Right atrium auricular region (tissue), 2 donors: ENCODE measurements around the gene MRPL41. TPM values are rescaled to one million over a fixed set of nuclear protein-coding genes. Genes with fewer than 3 reads are reported as not detected.
"Not testable (repeated sequence)": the region's sequence is repeated elsewhere in the genome, so short reads cannot be mapped to it uniquely, and the experiment has no call there.

Experiments used
- DNase-seq: peaks from one replicate; pipeline ENCODE4 v3.0.0-alpha.2; 2019; ENCODE audit warnings: low spot score
- H3K27ac ChIP-seq, 2 donors: fragments of 200-600 bp; sonication (generic); 1 replicate in 1 of 2; 2 replicates in 1 of 2; pipeline ENCODE4 v1.5.1; 2016 to 2019
- H3K27me3 ChIP-seq, 2 donors: fragments of 200-600 bp; sonication (generic); one replicate each; pipeline versions ENCODE4 v1.5.1 to v1.6.0; 2017 to 2019
- H3K36me3 ChIP-seq: fragments of 200-600 bp; sonication (generic); one replicate; pipeline ENCODE4 v1.5.1; 2016
- H3K4me1 ChIP-seq, 2 donors: fragments of 200-600 bp; sonication (generic); one replicate each; pipeline versions ENCODE4 v1.5.1 to v1.6.0; 2017 to 2019
- H3K4me3 ChIP-seq, 2 donors: fragments of 200-600 bp; sonication (generic); 1 replicate in 1 of 2; 2 replicates in 1 of 2; pipeline ENCODE4 v1.5.1; 2017 to 2019; ENCODE audit warnings: mild to moderate bottlenecking in 1 of 2, moderate library complexity in 1 of 2
- H3K9me3 ChIP-seq, 2 donors: fragments of 200-600 bp; sonication (generic); one replicate each; pipeline ENCODE4 v1.5.1; 2019
- total RNA-seq, 2 donors: library from RNA; depleted of rRNA; stranded (reverse); fragments of >200 nt; gene quantifications; one replicate each; pipeline ENCODE4 v1.1.0, GENCODE V29; 2016
- TF ChIP-seq, protein P1 (sequence below), 2 donors: fragments of 200-600 bp; sonication (generic); IDR thresholded peaks; one replicate each; pipeline ENCODE4 v1.5.1; 2019; ENCODE audit warnings: antibody characterized with exemption in 2 of 2

The MRPL41 gene
- total RNA-seq, 2 donors from 2014 or later: 172 to 238 TPM

DNA sequence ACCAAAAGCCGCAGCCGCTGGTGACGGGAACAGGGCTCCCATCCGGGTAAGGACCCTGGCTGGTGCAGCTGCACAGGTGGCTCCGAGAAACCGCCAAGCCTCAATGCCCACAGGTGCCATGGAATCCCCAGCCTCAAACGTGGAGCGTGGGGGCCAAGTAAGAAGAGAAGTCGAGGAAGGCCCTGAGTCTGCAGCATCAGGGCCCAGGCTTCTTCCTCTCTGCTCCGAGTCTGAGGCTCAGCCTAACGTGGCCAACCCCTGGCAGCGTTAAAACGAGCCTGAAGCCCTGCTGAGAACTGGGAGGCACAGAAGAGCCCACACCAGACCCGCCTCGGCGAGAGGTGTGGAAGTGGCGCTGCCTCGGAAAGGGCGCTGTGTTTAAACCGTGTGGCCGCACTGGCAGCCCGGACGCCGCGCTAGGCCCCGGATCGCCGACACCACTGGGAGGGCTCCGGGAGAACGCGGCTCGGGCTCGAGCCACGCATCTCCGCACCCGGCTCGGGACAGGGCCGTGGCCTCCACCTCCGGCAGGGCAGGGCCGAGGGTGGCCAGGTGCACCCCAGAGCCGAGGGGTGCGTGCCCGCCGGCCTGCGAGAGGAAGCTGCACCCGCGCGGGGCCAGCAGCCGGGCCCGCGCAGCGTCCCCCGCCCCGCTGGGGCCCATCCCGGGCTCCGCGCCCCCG is 37.9 kb downstream of the MRPL41 start:
- Histone ChIP-seq H3K4me3 (peak overlapping the region; percentile 52 to 61), H3K36me3 (peaks cover 26% of the 10 kb centered on the region), H3K4me1 (peaks cover 0 to 20% of the 10 kb centered on the region in 2 donors), H3K27ac (no peak overlapping the region), H3K9me3 (no peaks in the 10 kb centered on the region), H3K27me3 (no peaks in the 10 kb centered on the region)
- TF ChIP-seq, protein P1, sequence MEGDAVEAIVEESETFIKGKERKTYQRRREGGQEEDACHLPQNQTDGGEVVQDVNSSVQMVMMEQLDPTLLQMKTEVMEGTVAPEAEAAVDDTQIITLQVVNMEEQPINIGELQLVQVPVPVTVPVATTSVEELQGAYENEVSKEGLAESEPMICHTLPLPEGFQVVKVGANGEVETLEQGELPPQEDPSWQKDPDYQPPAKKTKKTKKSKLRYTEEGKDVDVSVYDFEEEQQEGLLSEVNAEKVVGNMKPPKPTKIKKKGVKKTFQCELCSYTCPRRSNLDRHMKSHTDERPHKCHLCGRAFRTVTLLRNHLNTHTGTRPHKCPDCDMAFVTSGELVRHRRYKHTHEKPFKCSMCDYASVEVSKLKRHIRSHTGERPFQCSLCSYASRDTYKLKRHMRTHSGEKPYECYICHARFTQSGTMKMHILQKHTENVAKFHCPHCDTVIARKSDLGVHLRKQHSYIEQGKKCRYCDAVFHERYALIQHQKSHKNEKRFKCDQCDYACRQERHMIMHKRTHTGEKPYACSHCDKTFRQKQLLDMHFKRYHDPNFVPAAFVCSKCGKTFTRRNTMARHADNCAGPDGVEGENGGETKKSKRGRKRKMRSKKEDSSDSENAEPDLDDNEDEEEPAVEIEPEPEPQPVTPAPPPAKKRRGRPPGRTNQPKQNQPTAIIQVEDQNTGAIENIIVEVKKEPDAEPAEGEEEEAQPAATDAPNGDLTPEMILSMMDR (IDR thresholded peaks at IDR 0.05): no peak
- no peak for DNase-seq

GRCh38 chr9:137590123-137590468 is 38.4 kb downstream of the MRPL41 start:
- no peak overlapping the region for H3K27ac ChIP-seq
- TF ChIP-seq, protein P1 (IDR thresholded peaks at IDR 0.05): no peak
- DNase-seq: no peak

DNA sequence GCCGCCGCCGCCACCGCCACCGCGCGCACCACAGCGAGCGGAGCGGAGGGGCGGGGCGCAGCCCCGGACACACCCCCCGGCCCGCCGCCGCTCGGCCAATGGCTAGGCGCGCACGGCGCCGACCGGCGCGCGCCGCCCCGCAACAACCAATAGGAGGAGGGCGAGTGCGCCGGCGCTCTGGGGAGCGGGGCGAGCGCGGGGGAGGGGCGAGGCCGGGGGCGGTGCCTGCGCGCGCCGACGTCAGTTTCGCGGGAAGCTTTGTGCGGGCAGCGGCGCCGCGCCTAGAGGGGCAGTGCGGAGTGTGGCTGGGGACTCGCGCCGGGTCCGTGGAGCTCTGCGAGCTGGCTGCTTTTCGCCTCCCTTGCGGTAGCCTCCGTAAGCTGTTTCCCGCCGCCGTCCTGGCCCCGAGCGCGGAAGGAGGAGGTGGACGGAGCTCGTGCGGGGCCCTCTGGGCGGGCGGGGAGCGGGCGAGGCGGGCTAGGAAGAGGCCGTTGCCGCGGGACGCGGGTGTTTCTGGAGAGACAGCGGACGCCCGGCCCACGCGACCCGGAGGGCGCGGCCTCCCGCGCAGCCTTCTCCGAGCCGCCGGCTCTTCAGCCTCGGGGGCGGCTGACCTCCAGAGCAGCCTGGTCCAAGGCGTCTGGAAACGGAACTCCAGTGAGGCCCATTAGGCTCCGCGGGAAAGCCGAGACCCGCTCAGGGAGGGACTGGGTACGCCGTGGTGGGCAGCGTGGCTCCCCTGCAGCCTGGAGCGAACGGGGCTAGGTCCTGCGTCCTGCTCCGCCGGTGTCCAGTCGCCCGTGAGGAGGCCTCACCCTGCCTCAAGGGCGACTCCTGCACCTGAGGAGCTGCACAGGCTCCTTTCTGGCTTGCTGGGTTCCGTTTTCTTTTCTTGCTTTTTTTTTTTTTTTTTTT is 39.0 kb downstream of the MRPL41 start, which contains the start of gene ZMYND19:
Gene ZMYND19, minus strand, starts transcription at position 44 of the 915 bp plus-strand sequence. CDS start 249 bp downstream, outside the sequence.
- TF ChIP-seq, protein P1 (IDR thresholded peaks at IDR 0.05): peak in 1 of 2 donors; percentile 17
- H3K9me3 ChIP-seq: no peaks in the 10 kb centered on the region
- no peaks in the 10 kb centered on the region for H3K27me3 ChIP-seq
- H3K27ac ChIP-seq: peak within 1 kb of the TSS in 1 of 2 donors; percentile 57
- DNase-seq: peak; percentile 90
- peaks cover 0 to 20% of the 10 kb centered on the region in 2 donors for H3K4me1 ChIP-seq
- peaks cover 25% of the 10 kb centered on the region for H3K36me3 ChIP-seq
- H3K4me3 ChIP-seq: peak within 1 kb of the TSS; percentile 55 to 91

More at GRCh38 chr9:137590123-137590468, 38.4 kb downstream of the MRPL41 start:
- Histone ChIP-seq H3K4me1 (peaks cover 0 to 20% of the 10 kb centered on the region in 2 donors), H3K9me3 (no peaks in the 10 kb centered on the region), H3K4me3 (peak overlapping the region; percentile 52 to 61), H3K36me3 (peaks cover 26% of the 10 kb centered on the region), H3K27me3 (no peaks in the 10 kb centered on the region)

GRCh38 chr9:137592767-137593166 is 41.1 kb downstream of the MRPL41 start:
- H3K4me3 ChIP-seq: no peak overlapping the region
- H3K9me3 ChIP-seq: no peaks in the 10 kb centered on the region
- no peak for DNase-seq
- H3K27ac ChIP-seq: no peak overlapping the region
- TF ChIP-seq, protein P1 (IDR thresholded peaks at IDR 0.05): no peak
- no peaks in the 10 kb centered on the region for H3K27me3 ChIP-seq
- peaks cover 0 to 20% of the 10 kb centered on the region in 2 donors for H3K4me1 ChIP-seq
- H3K36me3 ChIP-seq: peaks cover 4% of the 10 kb centered on the region

DNA sequence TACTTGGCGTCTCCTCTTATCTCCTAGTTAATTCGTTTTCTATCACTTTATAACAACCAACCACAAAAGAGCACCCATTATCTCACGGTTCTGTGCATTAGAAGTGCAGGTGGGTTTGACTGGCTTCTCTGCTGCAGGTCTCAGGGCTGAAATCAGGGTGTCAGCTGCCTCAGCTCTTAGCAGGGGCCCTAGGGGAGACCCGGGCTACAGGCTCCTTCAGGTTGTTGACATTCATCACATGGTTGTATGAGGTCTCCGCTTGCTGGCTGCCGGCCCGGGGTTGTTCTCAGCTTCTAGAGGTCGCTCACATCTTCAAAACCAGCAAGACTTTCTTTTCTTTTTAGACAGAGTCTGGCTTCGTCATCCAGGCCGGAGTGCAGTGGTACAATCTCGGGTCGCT is 41.5 kb downstream of the MRPL41 start:
- Histone ChIP-seq H3K9me3 (no peaks in the 10 kb centered on the region), H3K27me3 (no peaks in the 10 kb centered on the region), H3K36me3 (peaks cover under 1% of the 10 kb centered on the region), H3K27ac (no peak overlapping the region), H3K4me1 (peaks cover 0 to 20% of the 10 kb centered on the region in 2 donors), H3K4me3 (no peak overlapping the region)
- no peak for DNase-seq
- TF ChIP-seq, protein P1 (IDR thresholded peaks at IDR 0.05): no peak

DNA sequence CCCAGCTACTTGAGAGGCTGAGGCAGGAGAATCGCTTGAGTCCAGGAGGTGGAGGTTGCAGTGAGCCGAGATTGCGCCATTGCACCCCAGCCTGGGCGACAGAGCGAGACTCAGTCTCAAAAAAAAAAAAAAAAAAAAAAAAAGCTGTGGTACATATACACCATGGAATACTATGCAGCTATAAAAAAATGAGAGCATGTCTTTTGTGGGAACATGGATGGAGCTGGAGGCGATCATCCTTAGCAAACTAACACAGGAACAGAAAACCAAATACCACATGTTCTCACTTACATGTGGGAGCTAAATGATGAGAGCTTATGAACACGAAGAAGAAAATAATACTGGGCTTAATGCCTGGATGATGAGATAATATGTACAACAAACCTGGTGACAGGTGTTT is 44.9 kb downstream of the MRPL41 start:
- not testable (repeated sequence) for H3K27me3 ChIP-seq, DNase-seq, H3K4me3 ChIP-seq, H3K27ac ChIP-seq, H3K4me1 ChIP-seq, H3K36me3 ChIP-seq, H3K9me3 ChIP-seq
